WTC11 (cell line): Measurements from ENCODE around the gene SPRYD7. TPM values are rescaled to one million over a fixed set of nuclear protein-coding genes. Genes with fewer than 3 reads are reported as not detected.

ENCODE experiments used
- ATAC-seq: fragments of 200-7000 bp; cut with Tn5 transposase; 2 replicates; pipeline ENCODE4 v1.10.0; 2021; ENCODE audit warnings: mild to moderate bottlenecking, moderate library complexity
- CTCF ChIA-PET: fragments of 300-600 bp; sonication (Branson Sonifier 250); formaldehyde crosslinking; loops from one replicate; lab custom pipeline; 2021; ENCODE audit warnings: antibody characterized with exemption; lab: Charles Lee
- POLR2A ChIA-PET: fragments of 350-600 bp; sonication (Branson Sonifier 250); formaldehyde crosslinking; loops from one replicate; lab custom pipeline; 2021; ENCODE audit warnings: antibody characterized with exemption; lab: Charles Lee
- DNase-seq: peaks from one replicate; pipeline ENCODE4 v3.0.0; 2021; ENCODE audit warnings: low spot score
- H3K27ac Mint-ChIP-seq: 2 replicates; pipeline ENCODE4 v1.8.0; 2021; ENCODE audit warnings: mixed read lengths
- H3K27me3 Mint-ChIP-seq: 2 replicates; pipeline ENCODE4 v1.8.0; 2021; ENCODE audit warnings: low read depth, mild to moderate bottlenecking, moderate library complexity, mixed read lengths
- H3K36me3 Mint-ChIP-seq: 2 replicates; pipeline ENCODE4 v1.8.0; 2021; ENCODE audit warnings: mixed read lengths
- H3K4me1 Mint-ChIP-seq: 2 replicates; pipeline ENCODE4 v1.8.0; 2022; ENCODE audit warnings: mixed read lengths
- H3K4me3 Mint-ChIP-seq: 2 replicates; pipeline ENCODE4 v1.8.0; 2021; ENCODE audit warnings: mild to moderate bottlenecking, moderate library complexity, mixed read lengths
- H3K9me3 Mint-ChIP-seq: 2 replicates; pipeline ENCODE4 v1.8.0; 2021; ENCODE audit warnings: mixed read lengths
- EMX1 ChIP-seq: fragments of 250-450 bp; sonication (Bioruptor Pico); IDR thresholded peaks from 2 replicates; pipeline ENCODE4 v1.8.0; 2021; ENCODE audit warnings: mild to moderate bottlenecking
- FOXJ3 ChIP-seq: sonication (generic); formaldehyde crosslinking; IDR thresholded peaks from 2 replicates; pipeline ENCODE4 v1.9.0; 2021; ENCODE audit warnings: missing genetic modification reagents, mild to moderate bottlenecking, borderline replicate concordance
- FOXK1 ChIP-seq: sonication (generic); formaldehyde crosslinking; IDR thresholded peaks from 2 replicates; pipeline ENCODE4 v1.8.0; 2022; ENCODE audit warnings: mild to moderate bottlenecking, moderate library complexity, missing genetic modification reagents
- FOXP4 ChIP-seq: sonication (generic); formaldehyde crosslinking; IDR thresholded peaks from 2 replicates; pipeline ENCODE4 v1.8.0; 2022; ENCODE audit warnings: mild to moderate bottlenecking, missing genetic modification reagents
- GABPB1 ChIP-seq: sonication (generic); formaldehyde crosslinking; IDR thresholded peaks from 2 replicates; pipeline ENCODE4 v1.8.1; 2023; ENCODE audit warnings: mild to moderate bottlenecking, missing genetic modification reagents
- HMGA2 ChIP-seq: fragments of 250-450 bp; sonication (Bioruptor Pico); IDR thresholded peaks from 2 replicates; pipeline ENCODE4 v1.4.0; 2021; ENCODE audit warnings: mild to moderate bottlenecking, moderate library complexity
- JAZF1 ChIP-seq: fragments of 250-450 bp; sonication (Bioruptor Pico); IDR thresholded peaks from 2 replicates; pipeline ENCODE4 v1.9.0; 2021; ENCODE audit warnings: moderate library complexity, mild to moderate bottlenecking, inconsistent platforms
- KAT7 ChIP-seq: sonication (generic); formaldehyde crosslinking; IDR thresholded peaks from 2 replicates; pipeline ENCODE4 v1.8.1; 2023; ENCODE audit warnings: missing genetic modification reagents, mild to moderate bottlenecking, borderline replicate concordance
- MYBL2 ChIP-seq: sonication (generic); formaldehyde crosslinking; IDR thresholded peaks from 2 replicates; pipeline ENCODE4 v1.8.1; 2023; ENCODE audit warnings: mild to moderate bottlenecking, moderate library complexity, missing genetic modification reagents
- NFYB ChIP-seq: sonication (generic); formaldehyde crosslinking; conservative IDR thresholded peaks from 2 replicates; pipeline ENCODE4 v1.8.0; 2022; ENCODE audit warnings: low read depth, missing genetic modification reagents
- NR3C1 ChIP-seq: sonication (generic); formaldehyde crosslinking; conservative IDR thresholded peaks from 2 replicates; pipeline ENCODE4 v1.8.1; 2023; ENCODE audit warnings: low read depth, mild to moderate bottlenecking, missing genetic modification reagents
- OVOL2 ChIP-seq: fragments of 250-450 bp; sonication (Bioruptor Pico); IDR thresholded peaks from 2 replicates; pipeline ENCODE4 v1.9.0; 2021; ENCODE audit warnings: mild to moderate bottlenecking, borderline replicate concordance
- PRRX2 ChIP-seq: fragments of 250-450 bp; sonication (Bioruptor Pico); IDR thresholded peaks from 2 replicates; pipeline ENCODE4 v1.8.0; 2021; ENCODE audit warnings: mild to moderate bottlenecking
- TEAD1 ChIP-seq: sonication (generic); formaldehyde crosslinking; IDR thresholded peaks from 2 replicates; pipeline ENCODE4 v1.8.0; 2022; ENCODE audit warnings: mild to moderate bottlenecking, missing genetic modification reagents
- TP53 ChIP-seq: sonication (generic); formaldehyde crosslinking; IDR thresholded peaks from 2 replicates; pipeline ENCODE4 v1.8.1; 2023; ENCODE audit warnings: mild to moderate bottlenecking, missing genetic modification reagents
- ZBTB21 ChIP-seq: sonication (generic); formaldehyde crosslinking; IDR thresholded peaks from 2 replicates; pipeline ENCODE4 v1.8.1; 2023; ENCODE audit warnings: mild to moderate bottlenecking, missing genetic modification reagents, borderline replicate concordance
- ZNF138 ChIP-seq: sonication (generic); formaldehyde crosslinking; conservative IDR thresholded peaks from 2 replicates; pipeline ENCODE4 v1.8.1; 2022; ENCODE audit warnings: mild to moderate bottlenecking, moderate library complexity, missing genetic modification reagents
- ZNF219 ChIP-seq: sonication (generic); formaldehyde crosslinking; IDR thresholded peaks from 2 replicates; pipeline ENCODE4 v1.8.0; 2023; ENCODE audit warnings: missing genetic modification reagents, mild to moderate bottlenecking, borderline replicate concordance
- ZNF263 ChIP-seq: sonication (generic); formaldehyde crosslinking; IDR thresholded peaks from 2 replicates; pipeline ENCODE4 v1.8.1; 2022; ENCODE audit warnings: low read depth, mild to moderate bottlenecking, moderate library complexity, missing genetic modification reagents
- total RNA-seq: library from RNA; stranded (reverse); gene quantifications from 3 replicates; pipeline ENCODE4 v1.2.3, GENCODE V29; 2021
- TF ChIP-seq, protein P1 (sequence below): sonication (generic); formaldehyde crosslinking; IDR thresholded peaks from 2 replicates; pipeline ENCODE4 v1.8.1; 2023; ENCODE audit warnings: mild to moderate bottlenecking, missing genetic modification reagents, borderline replicate concordance
- TF ChIP-seq, protein P2 (sequence below): sonication (generic); formaldehyde crosslinking; IDR thresholded peaks from 2 replicates; pipeline ENCODE4 v1.8.1; 2023; ENCODE audit warnings: mild to moderate bottlenecking, missing genetic modification reagents
- TF ChIP-seq, protein P3 (sequence below): fragments of 200-600 bp; IDR thresholded peaks from 2 replicates; pipeline ENCODE4 v1.8.0; 2022; ENCODE audit warnings: antibody characterized with exemption
- TF ChIP-seq, protein P4 (sequence below): fragments of 250-450 bp; sonication (Bioruptor Pico); IDR thresholded peaks from 2 replicates; pipeline ENCODE4 v2.1.2; 2022; ENCODE audit warnings: mild to moderate bottlenecking, moderate library complexity
- TF ChIP-seq, protein P5 (sequence below): sonication (generic); formaldehyde crosslinking; IDR thresholded peaks from 2 replicates; pipeline ENCODE4 v1.8.0; 2022; ENCODE audit warnings: mild to moderate bottlenecking, missing genetic modification reagents

The SPRYD7 gene
- total RNA-seq, 1 experiment from 2014 or later = 3.1 TPM

GRCh38 chr13:49975826-49976225, 39.7 kb upstream of the SPRYD7 start (continued):
- TF ChIP-seq, protein P1, sequence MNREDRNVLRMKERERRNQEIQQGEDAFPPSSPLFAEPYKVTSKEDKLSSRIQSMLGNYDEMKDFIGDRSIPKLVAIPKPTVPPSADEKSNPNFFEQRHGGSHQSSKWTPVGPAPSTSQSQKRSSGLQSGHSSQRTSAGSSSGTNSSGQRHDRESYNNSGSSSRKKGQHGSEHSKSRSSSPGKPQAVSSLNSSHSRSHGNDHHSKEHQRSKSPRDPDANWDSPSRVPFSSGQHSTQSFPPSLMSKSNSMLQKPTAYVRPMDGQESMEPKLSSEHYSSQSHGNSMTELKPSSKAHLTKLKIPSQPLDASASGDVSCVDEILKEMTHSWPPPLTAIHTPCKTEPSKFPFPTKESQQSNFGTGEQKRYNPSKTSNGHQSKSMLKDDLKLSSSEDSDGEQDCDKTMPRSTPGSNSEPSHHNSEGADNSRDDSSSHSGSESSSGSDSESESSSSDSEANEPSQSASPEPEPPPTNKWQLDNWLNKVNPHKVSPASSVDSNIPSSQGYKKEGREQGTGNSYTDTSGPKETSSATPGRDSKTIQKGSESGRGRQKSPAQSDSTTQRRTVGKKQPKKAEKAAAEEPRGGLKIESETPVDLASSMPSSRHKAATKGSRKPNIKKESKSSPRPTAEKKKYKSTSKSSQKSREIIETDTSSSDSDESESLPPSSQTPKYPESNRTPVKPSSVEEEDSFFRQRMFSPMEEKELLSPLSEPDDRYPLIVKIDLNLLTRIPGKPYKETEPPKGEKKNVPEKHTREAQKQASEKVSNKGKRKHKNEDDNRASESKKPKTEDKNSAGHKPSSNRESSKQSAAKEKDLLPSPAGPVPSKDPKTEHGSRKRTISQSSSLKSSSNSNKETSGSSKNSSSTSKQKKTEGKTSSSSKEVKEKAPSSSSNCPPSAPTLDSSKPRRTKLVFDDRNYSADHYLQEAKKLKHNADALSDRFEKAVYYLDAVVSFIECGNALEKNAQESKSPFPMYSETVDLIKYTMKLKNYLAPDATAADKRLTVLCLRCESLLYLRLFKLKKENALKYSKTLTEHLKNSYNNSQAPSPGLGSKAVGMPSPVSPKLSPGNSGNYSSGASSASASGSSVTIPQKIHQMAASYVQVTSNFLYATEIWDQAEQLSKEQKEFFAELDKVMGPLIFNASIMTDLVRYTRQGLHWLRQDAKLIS = no peak
- no peak for TF ChIP-seq FOXP4 (CRISPR knock-in tag)
- TF ChIP-seq, protein P2, sequence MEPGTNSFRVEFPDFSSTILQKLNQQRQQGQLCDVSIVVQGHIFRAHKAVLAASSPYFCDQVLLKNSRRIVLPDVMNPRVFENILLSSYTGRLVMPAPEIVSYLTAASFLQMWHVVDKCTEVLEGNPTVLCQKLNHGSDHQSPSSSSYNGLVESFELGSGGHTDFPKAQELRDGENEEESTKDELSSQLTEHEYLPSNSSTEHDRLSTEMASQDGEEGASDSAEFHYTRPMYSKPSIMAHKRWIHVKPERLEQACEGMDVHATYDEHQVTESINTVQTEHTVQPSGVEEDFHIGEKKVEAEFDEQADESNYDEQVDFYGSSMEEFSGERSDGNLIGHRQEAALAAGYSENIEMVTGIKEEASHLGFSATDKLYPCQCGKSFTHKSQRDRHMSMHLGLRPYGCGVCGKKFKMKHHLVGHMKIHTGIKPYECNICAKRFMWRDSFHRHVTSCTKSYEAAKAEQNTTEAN (CRISPR knock-in tag) = no peak
- TF ChIP-seq FOXK1 (CRISPR knock-in tag) = no peak
- no peak for TF ChIP-seq PRRX2 (CRISPR knock-in tag)
- no peak for TF ChIP-seq TP53 (CRISPR knock-in tag)
- no peak for TF ChIP-seq MYBL2
- TF ChIP-seq FOXJ3 (CRISPR knock-in tag) = no peak

DNA sequence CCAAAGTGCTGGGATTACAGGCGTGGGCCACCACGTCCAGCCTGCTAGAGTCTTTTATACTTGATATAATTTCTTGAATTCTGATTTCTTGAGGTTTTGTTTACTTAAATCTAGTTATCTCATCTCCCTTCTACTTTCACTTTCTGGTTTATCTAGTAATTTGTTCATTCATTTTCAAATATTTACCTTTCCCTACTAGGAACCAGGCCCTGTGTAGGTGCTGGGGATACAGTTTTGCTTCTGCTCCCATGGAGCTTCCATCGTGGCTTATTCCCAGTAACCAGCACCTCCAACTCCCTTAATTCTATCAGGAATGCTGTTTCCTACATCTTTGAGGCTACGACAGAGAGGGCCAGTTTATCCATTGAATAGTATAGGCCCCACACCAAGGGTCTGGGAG, 36.6 kb upstream of the SPRYD7 start:
- ChIA-PET CTCF (interaction anchor here (1.0 to 2.2 kb wide), 2 partner anchors 36 to 103 kb away, joined by 5 to 11 read pairs; partner anchors contain the start of gene SPRYD7), POLR2A (no interaction called here)
- Mint-ChIP-seq H3K4me1 (no peaks in the 10 kb centered on the region), H3K36me3 (no peaks in the 10 kb centered on the region), H3K27ac (no peak overlapping the region), H3K9me3 (peaks cover 4% of the 10 kb centered on the region), H3K27me3 (no peaks in the 10 kb centered on the region; the same call in 1 of the 2 replicates), H3K4me3 (no peak overlapping the region)
- TF ChIP-seq PRRX2 (CRISPR knock-in tag) (no peak), ZNF138 (CRISPR knock-in tag) (no peak), KAT7 (no peak), ZNF263 (CRISPR knock-in tag) (no peak), JAZF1 (CRISPR knock-in tag) (no peak), MYBL2 (no peak), TEAD1 (CRISPR knock-in tag) (no peak), GABPB1 (CRISPR knock-in tag) (no peak)
- DNase-seq (no peak), ATAC-seq (no peak)

DNA sequence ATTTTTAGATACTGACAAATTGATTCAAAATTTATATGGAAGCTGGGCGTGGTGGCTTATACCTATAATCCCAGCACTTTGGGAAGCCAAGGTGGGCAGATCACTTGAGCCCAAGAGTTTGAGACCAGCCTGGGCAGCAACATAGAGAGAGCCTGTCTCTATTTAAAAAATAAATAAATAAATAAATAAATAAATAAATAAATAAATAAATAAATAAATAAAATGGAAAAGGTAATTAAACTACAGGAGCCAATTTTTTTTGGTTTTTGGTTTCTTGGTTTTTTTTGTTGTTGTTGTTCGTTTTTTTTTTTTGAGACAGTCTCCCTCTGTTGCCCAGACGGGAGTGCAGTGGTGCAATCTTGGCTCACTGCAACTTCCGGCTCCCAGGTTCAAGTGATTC, 31.3 kb upstream of the SPRYD7 start:
- ATAC-seq (no peak), DNase-seq (no peak)
- Mint-ChIP-seq H3K27me3 (no peaks in the 10 kb centered on the region; the same call in 1 of the 2 replicates), H3K27ac (no peak overlapping the region), H3K36me3 (peaks cover 7% of the 10 kb centered on the region; the same call in 1 of the 2 replicates), H3K4me1 (no peaks in the 10 kb centered on the region), H3K4me3 (no peak overlapping the region), H3K9me3 (peaks cover 38% of the 10 kb centered on the region)
- TF ChIP-seq EMX1 (CRISPR knock-in tag) (no peak), NFYB (no peak), ZBTB21 (no peak), NR3C1 (no peak), HMGA2 (CRISPR knock-in tag) (no peak), OVOL2 (CRISPR knock-in tag) (no peak), ZNF219 (CRISPR knock-in tag) (no peak)
- TF ChIP-seq, protein P3, sequence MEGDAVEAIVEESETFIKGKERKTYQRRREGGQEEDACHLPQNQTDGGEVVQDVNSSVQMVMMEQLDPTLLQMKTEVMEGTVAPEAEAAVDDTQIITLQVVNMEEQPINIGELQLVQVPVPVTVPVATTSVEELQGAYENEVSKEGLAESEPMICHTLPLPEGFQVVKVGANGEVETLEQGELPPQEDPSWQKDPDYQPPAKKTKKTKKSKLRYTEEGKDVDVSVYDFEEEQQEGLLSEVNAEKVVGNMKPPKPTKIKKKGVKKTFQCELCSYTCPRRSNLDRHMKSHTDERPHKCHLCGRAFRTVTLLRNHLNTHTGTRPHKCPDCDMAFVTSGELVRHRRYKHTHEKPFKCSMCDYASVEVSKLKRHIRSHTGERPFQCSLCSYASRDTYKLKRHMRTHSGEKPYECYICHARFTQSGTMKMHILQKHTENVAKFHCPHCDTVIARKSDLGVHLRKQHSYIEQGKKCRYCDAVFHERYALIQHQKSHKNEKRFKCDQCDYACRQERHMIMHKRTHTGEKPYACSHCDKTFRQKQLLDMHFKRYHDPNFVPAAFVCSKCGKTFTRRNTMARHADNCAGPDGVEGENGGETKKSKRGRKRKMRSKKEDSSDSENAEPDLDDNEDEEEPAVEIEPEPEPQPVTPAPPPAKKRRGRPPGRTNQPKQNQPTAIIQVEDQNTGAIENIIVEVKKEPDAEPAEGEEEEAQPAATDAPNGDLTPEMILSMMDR = no peak
- TF ChIP-seq, protein P4, sequence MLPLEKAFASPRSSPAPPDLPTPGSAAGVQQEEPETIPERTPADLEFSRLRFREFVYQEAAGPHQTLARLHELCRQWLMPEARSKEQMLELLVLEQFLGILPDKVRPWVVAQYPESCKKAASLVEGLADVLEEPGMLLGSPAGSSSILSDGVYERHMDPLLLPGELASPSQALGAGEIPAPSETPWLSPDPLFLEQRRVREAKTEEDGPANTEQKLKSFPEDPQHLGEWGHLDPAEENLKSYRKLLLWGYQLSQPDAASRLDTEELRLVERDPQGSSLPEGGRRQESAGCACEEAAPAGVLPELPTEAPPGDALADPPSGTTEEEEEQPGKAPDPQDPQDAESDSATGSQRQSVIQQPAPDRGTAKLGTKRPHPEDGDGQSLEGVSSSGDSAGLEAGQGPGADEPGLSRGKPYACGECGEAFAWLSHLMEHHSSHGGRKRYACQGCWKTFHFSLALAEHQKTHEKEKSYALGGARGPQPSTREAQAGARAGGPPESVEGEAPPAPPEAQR (CRISPR knock-in tag) = no peak
- TF ChIP-seq, protein P5, sequence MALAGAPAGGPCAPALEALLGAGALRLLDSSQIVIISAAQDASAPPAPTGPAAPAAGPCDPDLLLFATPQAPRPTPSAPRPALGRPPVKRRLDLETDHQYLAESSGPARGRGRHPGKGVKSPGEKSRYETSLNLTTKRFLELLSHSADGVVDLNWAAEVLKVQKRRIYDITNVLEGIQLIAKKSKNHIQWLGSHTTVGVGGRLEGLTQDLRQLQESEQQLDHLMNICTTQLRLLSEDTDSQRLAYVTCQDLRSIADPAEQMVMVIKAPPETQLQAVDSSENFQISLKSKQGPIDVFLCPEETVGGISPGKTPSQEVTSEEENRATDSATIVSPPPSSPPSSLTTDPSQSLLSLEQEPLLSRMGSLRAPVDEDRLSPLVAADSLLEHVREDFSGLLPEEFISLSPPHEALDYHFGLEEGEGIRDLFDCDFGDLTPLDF = no peak
- ChIA-PET POLR2A (no interaction called here), CTCF (no interaction called here)
